Colonic mucosa (tissue), 4 donors: ENCODE results near the gene FADS1. TPM values are rescaled to one million over a fixed set of nuclear protein-coding genes. Genes with fewer than 3 reads are reported as not detected.

Source experiments
- DNase-seq: peaks from one replicate; pipeline ENCODE4 v3.0.0-alpha.2; 2020
- H3K27ac ChIP-seq: fragments of 200-600 bp; one replicate; pipeline ENCODE4 v1.8.0; 2021
- H3K27me3 ChIP-seq: fragments of 200-600 bp; one replicate; pipeline ENCODE4 v1.8.0; 2021
- H3K36me3 ChIP-seq: fragments of 200-600 bp; one replicate; pipeline ENCODE4 v1.8.0; 2021
- H3K4me1 ChIP-seq: fragments of 200-600 bp; one replicate; pipeline ENCODE4 v1.8.0; 2021; ENCODE audit warnings: mild to moderate bottlenecking
- H3K4me3 ChIP-seq: fragments of 200-600 bp; one replicate; pipeline ENCODE4 v1.8.0; 2021
- H3K9ac ChIP-seq, 2 donors: one replicate each; pipeline ENCODE4 v1.7.0; 2013; ENCODE audit warnings: control low read depth in 2 of 2, low read depth in 2 of 2, low read length in 2 of 2
- H3K9me3 ChIP-seq: fragments of 200-600 bp; one replicate; pipeline ENCODE4 v1.8.0; 2021
- CTCF ChIP-seq: fragments of 200-600 bp; IDR thresholded peaks from one replicate; pipeline ENCODE4 v1.8.0; 2022; ENCODE audit warnings: antibody characterized with exemption, mild to moderate bottlenecking
- intact Hi-C: fragments of 100-400 bp; cut with DNase I; formaldehyde crosslinking; loops from one replicate; pipeline ENCODE4 v1.14.1; 2022
- total RNA-seq, 2 donors: library from RNA; stranded (reverse); fragmentation: NEBNext Ultra II Directional in 1 of 2; extraction: Animal tissue kit (Norgen Biotek cat#: 25700) in 1 of 2; gene quantifications; one replicate each; pipeline ENCODE4 v1.2.1, GENCODE V29; 2021
- donor health status: healthy.
- donor health status: DM: no; HTN: no; CAD: no.
- donor health status: DM: no; HTN: no; CAD: no.

Gene FADS1
- total RNA-seq, 2 donors from 2014 or later = 6.9 to 17.4 TPM

DNA sequence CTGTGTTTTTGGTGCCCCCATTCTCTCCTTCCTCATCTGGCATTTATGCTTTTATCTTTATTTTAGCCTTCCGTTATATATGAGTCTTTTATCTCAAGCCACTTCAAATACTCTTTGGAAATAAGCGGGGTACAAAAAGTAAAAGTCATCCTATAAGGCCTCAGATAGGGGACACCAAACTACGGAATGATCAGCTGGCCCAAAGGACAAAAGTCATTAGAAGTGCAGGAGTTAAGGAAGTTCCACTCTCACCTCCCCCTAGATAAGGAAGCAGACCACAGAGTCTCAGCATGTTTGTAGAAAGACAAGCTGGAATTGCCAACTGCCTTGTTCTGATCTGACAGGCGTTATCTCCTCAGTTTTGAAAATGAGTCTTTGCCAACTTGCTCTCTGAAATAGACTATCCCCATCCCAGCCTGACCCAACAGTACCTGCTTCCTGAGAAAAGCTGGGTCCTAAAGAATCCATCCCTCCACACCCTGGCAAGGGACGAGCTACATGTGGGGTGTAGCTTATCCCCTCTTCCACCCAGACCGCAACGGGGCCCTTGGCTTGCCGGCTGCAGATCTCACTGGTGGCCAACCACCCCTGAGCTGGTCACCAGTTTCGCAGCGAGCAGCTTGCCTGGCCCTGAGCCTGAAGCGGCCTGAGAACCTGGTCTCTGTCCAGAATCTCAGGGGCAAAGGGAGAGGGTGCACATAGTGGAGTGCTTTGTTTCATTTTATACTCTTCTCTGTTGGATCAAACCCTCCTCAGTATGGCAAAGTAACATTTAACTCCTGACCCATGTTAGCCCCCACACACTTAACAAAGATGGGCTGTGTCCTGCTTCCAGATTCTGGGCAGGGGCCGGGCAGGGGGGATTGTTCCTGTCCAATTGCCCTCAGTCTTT is 25.1 kb upstream of the FADS1 start:
- TF ChIP-seq CTCF = no peak
- Histone ChIP-seq H3K27me3 (no peaks in the 10 kb centered on the region), H3K9me3 (no peaks in the 10 kb centered on the region), H3K36me3 (no peaks in the 10 kb centered on the region), H3K9ac (no peak overlapping the region), H3K4me3 (no peak overlapping the region), H3K27ac (no peak overlapping the region), H3K4me1 (no peaks in the 10 kb centered on the region)
- no peak for DNase-seq
- intact Hi-C loops = no loop called here

DNA sequence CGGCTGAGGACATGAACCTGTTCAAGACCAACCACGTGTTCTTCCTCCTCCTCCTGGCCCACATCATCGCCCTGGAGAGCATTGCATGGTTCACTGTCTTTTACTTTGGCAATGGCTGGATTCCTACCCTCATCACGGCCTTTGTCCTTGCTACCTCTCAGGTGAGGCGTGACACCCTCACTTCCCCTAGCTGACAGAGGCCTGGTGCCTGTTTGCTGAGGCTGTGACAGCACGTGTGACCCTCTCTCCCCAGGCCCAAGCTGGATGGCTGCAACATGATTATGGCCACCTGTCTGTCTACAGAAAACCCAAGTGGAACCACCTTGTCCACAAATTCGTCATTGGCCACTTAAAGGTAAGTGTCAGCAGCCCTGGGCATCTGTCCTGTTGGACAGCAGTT is 23.6 kb upstream of the FADS1 start:
- Histone ChIP-seq H3K27me3 (no peaks in the 10 kb centered on the region), H3K9me3 (no peaks in the 10 kb centered on the region), H3K9ac (no peak overlapping the region), H3K36me3 (no peaks in the 10 kb centered on the region), H3K27ac (no peak overlapping the region), H3K4me1 (no peaks in the 10 kb centered on the region), H3K4me3 (no peak overlapping the region)
- no peak for DNase-seq
- no peak for TF ChIP-seq CTCF
- intact Hi-C loops = no loop called here

DNA sequence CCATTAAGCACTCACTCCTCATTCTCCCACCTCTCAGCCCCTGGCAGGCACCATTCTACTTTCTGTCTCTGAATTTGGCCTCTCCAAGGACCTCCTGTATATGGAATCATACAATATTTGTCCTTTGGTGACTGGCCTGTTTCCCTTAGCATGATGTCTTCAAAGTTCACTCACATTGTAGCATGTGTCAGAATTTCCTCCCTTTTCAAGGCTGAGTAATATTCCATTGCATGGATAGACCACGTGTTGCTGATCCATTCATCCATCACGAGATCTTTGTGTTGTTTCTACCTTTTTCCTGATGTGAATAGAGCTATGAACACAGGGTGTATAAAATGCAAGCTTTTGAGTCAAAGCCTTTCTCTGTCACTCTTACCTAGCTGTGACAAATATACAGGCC is 22.9 kb upstream of the FADS1 start:
- no peaks in the 10 kb centered on the region for H3K36me3 ChIP-seq
- no peak for TF ChIP-seq CTCF
- no peaks in the 10 kb centered on the region for H3K27me3 ChIP-seq
- no peak overlapping the region for H3K27ac ChIP-seq
- DNase-seq = no peak
- no peak overlapping the region for H3K4me3 ChIP-seq
- H3K4me1 ChIP-seq = no peaks in the 10 kb centered on the region
- no peak overlapping the region for H3K9ac ChIP-seq
- no peaks in the 10 kb centered on the region for H3K9me3 ChIP-seq
- intact Hi-C loops = no loop called here

DNA sequence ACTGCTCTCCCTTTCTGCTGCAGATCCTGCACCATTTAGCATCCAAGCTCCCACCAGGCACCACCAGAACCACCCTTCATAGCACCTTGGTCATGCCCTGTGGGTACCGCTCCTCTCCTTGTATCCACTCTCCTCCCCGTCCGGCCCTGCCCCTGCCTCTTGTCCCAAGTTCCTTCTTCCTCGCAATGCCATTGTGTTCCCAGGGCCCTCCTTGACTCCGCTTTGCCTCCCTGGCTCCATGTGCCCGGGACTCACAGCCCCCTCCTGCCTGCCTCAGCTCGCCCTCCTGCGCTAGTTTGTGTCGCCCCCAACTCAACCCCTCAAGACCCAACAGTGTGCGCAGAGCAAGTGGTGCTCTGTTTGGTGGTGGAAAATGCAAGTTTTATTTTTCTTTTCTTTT is 22.1 kb upstream of the FADS1 start:
- Histone ChIP-seq H3K27ac (no peak overlapping the region), H3K4me3 (no peak overlapping the region), H3K36me3 (no peaks in the 10 kb centered on the region), H3K9ac (no peak overlapping the region), H3K4me1 (no peaks in the 10 kb centered on the region), H3K9me3 (no peaks in the 10 kb centered on the region), H3K27me3 (no peaks in the 10 kb centered on the region)
- no peak for DNase-seq
- intact Hi-C loops = no loop called here
- no peak for TF ChIP-seq CTCF

DNA sequence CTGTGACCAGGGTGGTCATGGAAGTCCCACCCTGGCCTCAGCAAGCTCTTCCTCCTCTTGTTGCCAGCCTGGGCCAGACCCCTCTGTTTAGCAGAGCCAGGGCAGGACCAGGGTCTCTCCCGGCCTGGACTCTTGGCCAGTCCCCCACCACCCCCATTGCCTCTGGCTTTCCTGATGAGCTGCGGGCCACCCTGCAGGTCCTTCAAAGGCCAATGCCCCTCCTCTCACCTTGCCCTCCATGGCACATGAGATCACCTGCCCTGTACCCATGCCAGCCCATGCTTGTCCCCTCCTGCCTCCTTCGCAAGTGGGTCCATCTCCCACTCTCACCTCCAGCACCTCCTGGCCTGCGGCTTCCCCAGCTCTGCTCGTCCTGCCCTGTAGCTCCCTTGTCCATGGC is 21.7 kb upstream of the FADS1 start:
- Histone ChIP-seq H3K36me3 (no peaks in the 10 kb centered on the region), H3K27me3 (no peaks in the 10 kb centered on the region), H3K27ac (no peak overlapping the region), H3K4me3 (no peak overlapping the region), H3K9me3 (no peaks in the 10 kb centered on the region), H3K9ac (no peak overlapping the region), H3K4me1 (no peaks in the 10 kb centered on the region)
- no peak for TF ChIP-seq CTCF
- DNase-seq = no peak
- intact Hi-C loops = no loop called here
